HepG2 (cell line): ENCODE results near the gene C10orf90.

Source experiments
- CREB3 ChIP-seq: sonication (generic); formaldehyde crosslinking; IDR thresholded peaks from 2 replicates; pipeline ENCODE4 v1.5.0; 2020; ENCODE audit warnings: missing genetic modification reagents
- SATB2 ChIP-seq: sonication (generic); formaldehyde crosslinking; IDR thresholded peaks from 2 replicates; pipeline ENCODE4 v1.5.0; 2020; ENCODE audit warnings: missing genetic modification reagents
- TAF1 ChIP-seq: sonication (generic); formaldehyde crosslinking; IDR thresholded peaks from 2 replicates; pipeline ENCODE4 v1.4.0; 2020; ENCODE audit warnings: missing genetic modification reagents
- TF ChIP-seq, protein P1 (sequence below): sonication (generic); formaldehyde crosslinking; IDR thresholded peaks from 2 replicates; pipeline ENCODE4 v1.5.0; 2020; ENCODE audit warnings: mild to moderate bottlenecking, missing genetic modification reagents, moderate library complexity
- TF ChIP-seq, protein P2 (sequence below): sonication (generic); formaldehyde crosslinking; IDR thresholded peaks from 2 replicates; pipeline ENCODE4 v1.4.0; 2020; ENCODE audit warnings: missing genetic modification reagents

DNA sequence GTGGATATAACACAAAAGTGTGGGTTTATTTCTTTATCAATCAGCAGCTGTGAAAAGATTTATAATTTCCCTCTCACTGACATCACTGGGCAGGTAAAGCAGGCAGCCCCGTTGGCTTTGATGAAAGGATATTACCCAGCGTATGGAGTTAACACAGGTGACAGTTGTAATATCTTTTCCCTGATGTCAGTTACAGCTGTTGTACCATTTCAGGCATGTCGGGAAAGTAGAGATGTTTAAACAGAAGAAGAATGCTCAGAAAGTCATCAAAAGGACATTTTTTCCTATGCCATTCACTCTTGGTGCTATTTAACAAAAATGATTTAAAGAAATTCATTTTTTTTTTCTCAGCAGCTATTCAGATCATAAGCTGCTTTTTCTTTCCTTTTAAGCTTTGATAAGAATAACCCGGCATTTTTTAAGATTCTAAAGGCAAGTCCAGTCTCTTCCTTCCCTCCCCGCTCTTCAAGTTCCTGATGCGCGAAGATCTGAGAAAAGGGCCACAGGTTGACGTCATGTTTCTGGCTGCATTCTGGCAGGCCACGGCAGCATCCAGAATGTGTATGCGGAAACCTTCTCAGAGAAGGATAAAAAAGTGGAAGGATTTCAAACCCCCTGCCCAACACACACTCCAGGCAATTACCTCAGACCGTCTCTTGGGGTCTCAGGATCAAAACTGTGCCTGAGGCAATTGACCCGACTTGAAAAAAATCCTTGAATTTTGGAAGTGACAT, 249.8 kb downstream of the C10orf90 start:
- TF ChIP-seq, protein P1, sequence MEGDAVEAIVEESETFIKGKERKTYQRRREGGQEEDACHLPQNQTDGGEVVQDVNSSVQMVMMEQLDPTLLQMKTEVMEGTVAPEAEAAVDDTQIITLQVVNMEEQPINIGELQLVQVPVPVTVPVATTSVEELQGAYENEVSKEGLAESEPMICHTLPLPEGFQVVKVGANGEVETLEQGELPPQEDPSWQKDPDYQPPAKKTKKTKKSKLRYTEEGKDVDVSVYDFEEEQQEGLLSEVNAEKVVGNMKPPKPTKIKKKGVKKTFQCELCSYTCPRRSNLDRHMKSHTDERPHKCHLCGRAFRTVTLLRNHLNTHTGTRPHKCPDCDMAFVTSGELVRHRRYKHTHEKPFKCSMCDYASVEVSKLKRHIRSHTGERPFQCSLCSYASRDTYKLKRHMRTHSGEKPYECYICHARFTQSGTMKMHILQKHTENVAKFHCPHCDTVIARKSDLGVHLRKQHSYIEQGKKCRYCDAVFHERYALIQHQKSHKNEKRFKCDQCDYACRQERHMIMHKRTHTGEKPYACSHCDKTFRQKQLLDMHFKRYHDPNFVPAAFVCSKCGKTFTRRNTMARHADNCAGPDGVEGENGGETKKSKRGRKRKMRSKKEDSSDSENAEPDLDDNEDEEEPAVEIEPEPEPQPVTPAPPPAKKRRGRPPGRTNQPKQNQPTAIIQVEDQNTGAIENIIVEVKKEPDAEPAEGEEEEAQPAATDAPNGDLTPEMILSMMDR (CRISPR knock-in tag) = no peak
- TF ChIP-seq CREB3 (CRISPR knock-in tag) (no peak), TAF1 (CRISPR knock-in tag) (no peak), SATB2 (no peak)
- TF ChIP-seq, protein P2, sequence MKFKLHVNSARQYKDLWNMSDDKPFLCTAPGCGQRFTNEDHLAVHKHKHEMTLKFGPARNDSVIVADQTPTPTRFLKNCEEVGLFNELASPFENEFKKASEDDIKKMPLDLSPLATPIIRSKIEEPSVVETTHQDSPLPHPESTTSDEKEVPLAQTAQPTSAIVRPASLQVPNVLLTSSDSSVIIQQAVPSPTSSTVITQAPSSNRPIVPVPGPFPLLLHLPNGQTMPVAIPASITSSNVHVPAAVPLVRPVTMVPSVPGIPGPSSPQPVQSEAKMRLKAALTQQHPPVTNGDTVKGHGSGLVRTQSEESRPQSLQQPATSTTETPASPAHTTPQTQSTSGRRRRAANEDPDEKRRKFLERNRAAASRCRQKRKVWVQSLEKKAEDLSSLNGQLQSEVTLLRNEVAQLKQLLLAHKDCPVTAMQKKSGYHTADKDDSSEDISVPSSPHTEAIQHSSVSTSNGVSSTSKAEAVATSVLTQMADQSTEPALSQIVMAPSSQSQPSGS (CRISPR knock-in tag) = no peak
